BE2C (cell line): Measurements from ENCODE around the gene ARHGAP23.

Source experiments
- DNase-seq: peaks from one replicate; pipeline ENCODE4 v3.0.0-alpha.2; 2020
- H3K27me3 ChIP-seq: fragments of 250-450 bp; sonication (Bioruptor Pico); 2 replicates; pipeline ENCODE4 v1.5.1; 2020; ENCODE audit warnings: mild to moderate bottlenecking
- H3K36me3 ChIP-seq: fragments of 250-450 bp; sonication (Bioruptor Pico); 2 replicates; pipeline ENCODE4 v1.5.1; 2020; ENCODE audit warnings: mild to moderate bottlenecking
- H3K4me1 ChIP-seq: fragments of 250-450 bp; sonication (Bioruptor Pico); 2 replicates; pipeline ENCODE4 v1.5.1; 2020
- H3K4me3 ChIP-seq: 2 replicates; pipeline ENCODE4 v1.5.1; 2011; ENCODE audit warnings: low read depth, low read length
- H3K9me3 ChIP-seq: fragments of 250-450 bp; sonication (Bioruptor Pico); 2 replicates; pipeline ENCODE4 v1.5.1; 2020
- CTCF ChIP-seq: IDR thresholded peaks from 2 replicates; pipeline ENCODE4 v1.5.1; 2012; ENCODE audit warnings: mild to moderate bottlenecking, low read depth, low read length

Gene ARHGAP23

GRCh38 chr17:38544839-38545209, 116.6 kb downstream of the ARHGAP23 start:
- Histone ChIP-seq H3K4me3 (no peak overlapping the region), H3K4me1 (no peaks in the 10 kb centered on the region), H3K9me3 (no peaks in the 10 kb centered on the region), H3K36me3 (no peaks in the 10 kb centered on the region), H3K27me3 (no peaks in the 10 kb centered on the region)
- DNase-seq = no peak
- no peak for TF ChIP-seq CTCF

- H3K36me3 ChIP-seq = no peaks in the 10 kb centered on the region
- TF ChIP-seq CTCF = no peak
- no peaks in the 10 kb centered on the region for H3K27me3 ChIP-seq
Measured at GRCh38 chr17:38545531-38546225, 117.4 kb downstream of the ARHGAP23 start.

GRCh38 chr17:38546396-38546795, 118.1 kb downstream of the ARHGAP23 start:
- no peaks in the 10 kb centered on the region for H3K36me3 ChIP-seq
- no peak for DNase-seq
- H3K4me1 ChIP-seq = peaks cover 4% of the 10 kb centered on the region; the same call in 1 of the 2 replicates
- no peak for TF ChIP-seq CTCF
- no peak overlapping the region for H3K4me3 ChIP-seq
- H3K27me3 ChIP-seq = no peaks in the 10 kb centered on the region
- no peaks in the 10 kb centered on the region for H3K9me3 ChIP-seq

More at GRCh38 chr17:38545531-38546225, 117.4 kb downstream of the ARHGAP23 start:
- H3K4me1 ChIP-seq = peaks cover 2% of the 10 kb centered on the region; the same call in 1 of the 2 replicates
- H3K4me3 ChIP-seq = no peak overlapping the region
- no peak for DNase-seq
- H3K9me3 ChIP-seq = no peaks in the 10 kb centered on the region

GRCh38 chr17:38547444-38547843, 119.2 kb downstream of the ARHGAP23 start:
- H3K27me3 ChIP-seq = no peaks in the 10 kb centered on the region
- TF ChIP-seq CTCF = no peak
- H3K4me3 ChIP-seq = no peak overlapping the region
- H3K9me3 ChIP-seq = no peaks in the 10 kb centered on the region
- peaks cover 4% of the 10 kb centered on the region; the same call in 1 of the 2 replicates for H3K4me1 ChIP-seq
- no peaks in the 10 kb centered on the region for H3K36me3 ChIP-seq
- no peak for DNase-seq

DNA sequence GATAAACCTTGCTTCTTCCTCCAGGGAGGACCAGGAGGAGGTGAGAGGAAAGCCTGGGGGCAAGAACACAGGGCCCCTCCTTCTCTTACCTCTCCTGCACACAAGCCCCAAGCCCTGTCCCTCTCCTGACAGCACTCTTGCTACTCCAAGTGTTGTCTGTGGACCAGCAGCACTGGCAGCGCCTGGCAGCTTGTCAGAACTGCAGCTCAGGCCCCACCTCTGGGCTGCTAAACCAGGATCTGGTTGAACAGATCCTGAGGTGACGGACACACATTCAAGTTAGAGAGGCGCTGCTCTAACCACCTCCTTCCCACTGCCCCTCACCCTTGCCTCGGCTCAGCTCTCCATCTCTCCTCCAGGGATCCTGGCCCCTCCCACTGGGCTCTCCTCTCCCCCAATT, 121.0 kb downstream of the ARHGAP23 start:
- Histone ChIP-seq H3K4me3 (no peak overlapping the region), H3K9me3 (no peaks in the 10 kb centered on the region), H3K27me3 (no peaks in the 10 kb centered on the region), H3K4me1 (peaks cover 6% of the 10 kb centered on the region), H3K36me3 (no peaks in the 10 kb centered on the region)
- TF ChIP-seq CTCF = no peak
- no peak for DNase-seq

- Histone ChIP-seq H3K4me3 (no peak overlapping the region), H3K9me3 (no peaks in the 10 kb centered on the region), H3K4me1 (peaks cover 13% of the 10 kb centered on the region), H3K36me3 (no peaks in the 10 kb centered on the region), H3K27me3 (no peaks in the 10 kb centered on the region)
- TF ChIP-seq CTCF = no peak
- DNase-seq = peak; percentile 75
Measured at GRCh38 chr17:38550661-38551060, 122.4 kb downstream of the ARHGAP23 start.
